PFSK-1 (cell line): ENCODE results near the gene USP46.

ENCODE experiments used
- FOXP2 ChIP-seq: optimal IDR thresholded peaks from 2 replicates; pipeline ENCODE3; 2011; ENCODE audit warnings: borderline replicate concordance, control low read depth, inconsistent platforms; ENCODE audit not compliant: insufficient read depth; ENCODE audit errors: extremely low read length, extremely low read depth
- POLR2AphosphoS5 ChIP-seq: IDR thresholded peaks from 2 replicates; pipeline ENCODE4 v1.6.1; 2012; ENCODE audit warnings: low read depth, mild to moderate bottlenecking, control low read depth, low read length, moderate library complexity
- SIN3A ChIP-seq: IDR thresholded peaks from 2 replicates; pipeline ENCODE4 v1.6.1; 2012; ENCODE audit warnings: mild to moderate bottlenecking, low read length, moderate library complexity, borderline replicate concordance; ENCODE audit not compliant: insufficient read depth
- TAF1 ChIP-seq: IDR thresholded peaks from 2 replicates; pipeline ENCODE4 v1.6.1; 2012; ENCODE audit warnings: low read length, control low read depth, borderline replicate concordance; ENCODE audit not compliant: insufficient read depth
- TF ChIP-seq, protein P1 (sequence below), 2 experiments: IDR thresholded peaks; 2 replicates each; pipeline versions ENCODE4 v1.6.1 to v1.8.0; 2011 to 2012; ENCODE audit warnings: low read depth in 2 of 2, low read length in 2 of 2, control low read depth in 1 of 2, inconsistent platforms in 1 of 2, mild to moderate bottlenecking in 1 of 2, moderate library complexity in 1 of 2; ENCODE audit not compliant: insufficient read depth in 1 of 2

USP46 gene

GRCh38 chr4:52576326-52576725 is 82.8 kb downstream of the USP46 start:
- no peak for TF ChIP-seq SIN3A
- TF ChIP-seq, protein P1, sequence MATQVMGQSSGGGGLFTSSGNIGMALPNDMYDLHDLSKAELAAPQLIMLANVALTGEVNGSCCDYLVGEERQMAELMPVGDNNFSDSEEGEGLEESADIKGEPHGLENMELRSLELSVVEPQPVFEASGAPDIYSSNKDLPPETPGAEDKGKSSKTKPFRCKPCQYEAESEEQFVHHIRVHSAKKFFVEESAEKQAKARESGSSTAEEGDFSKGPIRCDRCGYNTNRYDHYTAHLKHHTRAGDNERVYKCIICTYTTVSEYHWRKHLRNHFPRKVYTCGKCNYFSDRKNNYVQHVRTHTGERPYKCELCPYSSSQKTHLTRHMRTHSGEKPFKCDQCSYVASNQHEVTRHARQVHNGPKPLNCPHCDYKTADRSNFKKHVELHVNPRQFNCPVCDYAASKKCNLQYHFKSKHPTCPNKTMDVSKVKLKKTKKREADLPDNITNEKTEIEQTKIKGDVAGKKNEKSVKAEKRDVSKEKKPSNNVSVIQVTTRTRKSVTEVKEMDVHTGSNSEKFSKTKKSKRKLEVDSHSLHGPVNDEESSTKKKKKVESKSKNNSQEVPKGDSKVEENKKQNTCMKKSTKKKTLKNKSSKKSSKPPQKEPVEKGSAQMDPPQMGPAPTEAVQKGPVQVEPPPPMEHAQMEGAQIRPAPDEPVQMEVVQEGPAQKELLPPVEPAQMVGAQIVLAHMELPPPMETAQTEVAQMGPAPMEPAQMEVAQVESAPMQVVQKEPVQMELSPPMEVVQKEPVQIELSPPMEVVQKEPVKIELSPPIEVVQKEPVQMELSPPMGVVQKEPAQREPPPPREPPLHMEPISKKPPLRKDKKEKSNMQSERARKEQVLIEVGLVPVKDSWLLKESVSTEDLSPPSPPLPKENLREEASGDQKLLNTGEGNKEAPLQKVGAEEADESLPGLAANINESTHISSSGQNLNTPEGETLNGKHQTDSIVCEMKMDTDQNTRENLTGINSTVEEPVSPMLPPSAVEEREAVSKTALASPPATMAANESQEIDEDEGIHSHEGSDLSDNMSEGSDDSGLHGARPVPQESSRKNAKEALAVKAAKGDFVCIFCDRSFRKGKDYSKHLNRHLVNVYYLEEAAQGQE (IDR thresholded peaks at IDR 0.05; ENCODE audit: insufficient read depth in 1 of 2, low read depth in 2 of 2, low read length in 2 of 2) = no peak
- TF ChIP-seq FOXP2 = no peak
- no peak for TF ChIP-seq POLR2AphosphoS5
- TF ChIP-seq TAF1 = no peak

DNA sequence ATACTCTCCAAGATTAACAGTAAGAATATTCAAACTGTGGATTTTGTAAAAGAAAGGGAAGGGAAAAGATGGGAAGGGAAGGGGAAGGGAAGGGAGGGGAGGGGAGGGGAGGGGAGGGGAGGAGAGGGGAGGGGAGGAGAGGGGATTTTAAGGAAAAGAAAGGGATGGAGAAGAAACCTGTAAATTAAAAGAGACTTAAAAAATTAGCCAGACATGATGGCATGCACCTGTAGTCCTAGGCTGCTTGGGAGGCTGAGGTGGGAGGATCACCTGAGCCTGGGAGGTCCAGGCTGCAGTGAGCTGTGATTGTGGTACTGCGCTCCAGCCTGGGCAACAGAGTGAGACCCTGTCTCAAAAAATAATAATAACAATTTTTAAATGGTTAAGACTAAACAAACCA is 83.7 kb downstream of the USP46 start:
- TF ChIP-seq SIN3A (no peak), FOXP2 (no peak), POLR2AphosphoS5 (no peak), TAF1 (no peak)
- TF ChIP-seq, protein P1 (IDR thresholded peaks at IDR 0.05; ENCODE audit: insufficient read depth in 1 of 2, low read depth in 2 of 2, low read length in 2 of 2) = no peak

DNA sequence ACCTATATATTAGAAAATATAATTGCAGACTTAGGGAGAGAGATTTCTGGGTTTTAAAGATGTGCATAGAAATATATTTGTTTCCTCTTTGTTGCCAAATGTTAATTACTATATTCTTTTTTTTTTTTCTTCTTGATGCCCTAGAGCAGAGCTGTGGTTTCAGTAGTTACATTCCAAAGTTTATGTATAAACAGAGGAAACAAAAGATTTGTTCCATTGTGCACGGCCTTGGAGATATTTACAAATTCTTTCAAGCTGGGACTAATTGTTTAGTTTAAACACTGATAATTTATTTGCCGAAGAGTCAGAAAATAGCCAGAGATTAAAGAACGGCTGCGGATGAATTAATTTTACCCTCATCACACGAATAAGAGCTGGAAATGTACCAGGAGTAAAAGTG is 85.1 kb downstream of the USP46 start:
- TF ChIP-seq TAF1 (no peak), POLR2AphosphoS5 (no peak), FOXP2 (no peak), SIN3A (no peak)
- TF ChIP-seq, protein P1 (IDR thresholded peaks at IDR 0.05; ENCODE audit: insufficient read depth in 1 of 2, low read depth in 2 of 2, low read length in 2 of 2) = no peak

GRCh38 chr4:52573551-52573950 is 85.5 kb downstream of the USP46 start:
- no peak for TF ChIP-seq TAF1
- no peak for TF ChIP-seq POLR2AphosphoS5
- no peak for TF ChIP-seq SIN3A
- no peak for TF ChIP-seq FOXP2
- TF ChIP-seq, protein P1 (IDR thresholded peaks at IDR 0.05; ENCODE audit: insufficient read depth in 1 of 2, low read depth in 2 of 2, low read length in 2 of 2) = no peak

- TF ChIP-seq TAF1 = no peak
- no peak for TF ChIP-seq POLR2AphosphoS5
Measured at GRCh38 chr4:52572936-52573485, 86.1 kb downstream of the USP46 start.
